HG02588 (cell line): Measurements from ENCODE around the gene OR10J1.

ENCODE experiments used
- ATAC-seq: cut with Tn5 transposase; IDR thresholded peaks from one replicate; pipeline ENCODE4 v1.9.1; 2021; ENCODE audit warnings: mild to moderate bottlenecking, moderate library complexity; ENCODE audit not compliant: unreplicated experiment

OR10J1 gene

DNA sequence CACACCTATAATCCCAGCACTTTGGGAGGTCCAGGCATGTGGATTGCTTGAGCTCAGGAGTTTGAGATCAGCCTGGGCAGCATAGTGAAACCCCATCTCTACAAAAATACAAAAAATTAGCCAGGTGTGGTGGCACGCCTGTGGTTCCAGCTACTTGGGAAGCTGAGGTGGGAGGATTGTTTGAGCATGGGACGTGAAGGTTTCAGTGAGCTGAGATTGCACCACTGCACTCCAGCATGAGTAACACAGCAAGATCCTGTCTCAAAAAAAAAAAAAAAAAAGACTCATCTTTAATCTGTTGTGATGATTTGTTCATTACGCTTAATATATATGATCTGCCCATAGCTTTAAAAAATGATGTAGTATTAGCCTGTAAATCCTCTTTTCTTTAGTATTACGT, 44.0 kb downstream of the OR10J1 start:
- no peak for ATAC-seq
